Transverse colon (tissue), 4 donors: ENCODE data around the gene PYROXD2. TPM values are rescaled to one million over a fixed set of nuclear protein-coding genes. Genes with fewer than 3 reads are reported as not detected.

Source experiments
- DNase-seq: peaks from one replicate; pipeline ENCODE4 v3.0.0-alpha.2; 2019
- H3K27ac ChIP-seq, 4 donors: fragments of 200-600 bp; sonication (generic); 2 replicates each; pipeline ENCODE4 v1.5.1; 2016 to 2018; ENCODE audit warnings: inconsistent platforms in 4 of 4
- H3K27me3 ChIP-seq: fragments of 200-600 bp; sonication (generic); 2 replicates; pipeline ENCODE4 v1.5.1; 2017; ENCODE audit warnings: inconsistent platforms
- H3K36me3 ChIP-seq, 4 donors: fragments of 200-600 bp; sonication (generic); 2 replicates each; pipeline ENCODE4 v1.5.1; 2017 to 2019; ENCODE audit warnings: inconsistent platforms in 4 of 4
- H3K4me1 ChIP-seq, 4 donors: fragments of 200-600 bp; sonication (generic); 2 replicates each; pipeline ENCODE4 v1.5.1; 2017 to 2020; ENCODE audit warnings: inconsistent platforms in 4 of 4
- H3K4me3 ChIP-seq, 4 donors: fragments of 200-600 bp; sonication (generic); 1 replicate in 1 of 4; 2 replicates in 3 of 4; pipeline versions ENCODE4 v1.5.1 to v1.6.1; 2017 to 2019; ENCODE audit warnings: inconsistent platforms in 4 of 4
- H3K9me3 ChIP-seq, 2 donors: fragments of 200-600 bp; sonication (generic); 2 replicates each; pipeline ENCODE4 v1.5.1; 2017 to 2019; ENCODE audit warnings: inconsistent platforms in 2 of 2
- EP300 ChIP-seq: sonication (generic); formaldehyde crosslinking; IDR thresholded peaks from one replicate; pipeline ENCODE4 v1.6.1; 2017; ENCODE audit warnings: antibody characterized with exemption, low read depth
- POLR2A ChIP-seq: fragments of 450-650 bp; IDR thresholded peaks from one replicate; pipeline ENCODE4 v1.6.1; 2016; ENCODE audit warnings: antibody characterized with exemption, mild to moderate bottlenecking, moderate library complexity
- POLR2AphosphoS5 ChIP-seq, 3 donors: sonication (generic); formaldehyde crosslinking; IDR thresholded peaks; one replicate each; pipeline ENCODE4 v1.6.1; 2016; ENCODE audit warnings: antibody characterized with exemption in 3 of 3
- WGBS, 2 donors: methylation state at CpG; one replicate each; pipeline ENCODE4 v1.1.5; 2018; ENCODE audit warnings: low coverage in 1 of 2; 5-methylcytosine and 5-hydroxymethylcytosine counted together
- in situ Hi-C, 4 donors: fragments of 200-750 bp; cut with MboI; loops; one replicate each; pipeline versions ENCODE4 v1.15.0 to v1.15.1; 2017; ENCODE audit warnings: low sequenced_read_pairs in 3 of 4, low pct_ligation_motif_present in 1 of 4, low pct_unique_long_range_greater_than_20kb in 1 of 4
- intact Hi-C: fragments of 100-400 bp; cut with DNase I; formaldehyde crosslinking; loops from one replicate; pipeline ENCODE4 v1.15.1; 2023; ENCODE audit warnings: low total_unique reads
- total RNA-seq, 4 donors: library from RNA; depleted of rRNA; stranded (reverse); fragments of >200 nt; gene quantifications; one replicate each; pipeline ENCODE4 v1.1.0, GENCODE V29; 2016
- TF ChIP-seq, protein P1 (sequence below), 5 experiments: fragments of 200-600 bp in 3 of 5; fragments of 450-650 bp in 2 of 5; sonication (generic) in 3 of 5; IDR thresholded peaks; 1 replicate in 2 of 5; 2 replicates in 3 of 5; pipeline ENCODE4 v1.5.1; 2016 to 2017; ENCODE audit warnings: antibody characterized with exemption in 5 of 5, inconsistent platforms in 3 of 5, mild to moderate bottlenecking in 2 of 5, moderate library complexity in 1 of 5

Gene PYROXD2
- total RNA-seq, 4 donors from 2014 or later, result 3.0 to 14.9 (median 8.4) TPM

DNA sequence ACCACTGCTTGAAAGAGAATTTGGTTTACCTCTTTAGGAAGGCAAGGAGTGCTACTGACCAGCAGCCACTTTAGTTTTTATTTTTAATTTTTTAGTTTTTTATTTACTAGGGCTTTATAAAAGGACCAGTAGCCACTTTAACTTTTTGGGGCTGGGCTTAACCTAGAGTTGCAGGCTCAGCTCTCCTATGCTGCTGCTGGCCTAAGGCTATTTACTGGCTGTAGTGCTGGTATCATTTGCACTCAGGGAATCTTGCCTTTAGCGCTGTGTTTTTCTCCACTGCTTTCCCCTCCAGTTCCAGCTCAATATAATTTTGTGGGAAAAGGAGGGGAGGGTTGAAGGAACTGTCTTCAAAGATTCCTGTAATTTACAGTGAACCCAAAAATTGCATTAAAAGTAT, 18.4 kb upstream of the PYROXD2 start:
- H3K36me3 ChIP-seq, result peaks cover 0 to 70% (median 27%) of the 10 kb centered on the region in 4 donors
- in situ Hi-C loops, result no loop called here
- DNase-seq, result no peak
- no peaks in the 10 kb centered on the region for H3K4me1 ChIP-seq
- no peak overlapping the region for H3K4me3 ChIP-seq
- H3K9me3 ChIP-seq, result no peaks in the 10 kb centered on the region
- intact Hi-C loops, result no loop called here
- WGBS, 2 donors, result 100% methylated on average over 1 of the region's 1 CpG
- H3K27ac ChIP-seq, result no peak overlapping the region
- no peaks in the 10 kb centered on the region for H3K27me3 ChIP-seq
- TF ChIP-seq EP300 (no peak), POLR2AphosphoS5 (IDR thresholded peaks at IDR 0.05) (no peak), POLR2A (no peak)
- TF ChIP-seq, protein P1, sequence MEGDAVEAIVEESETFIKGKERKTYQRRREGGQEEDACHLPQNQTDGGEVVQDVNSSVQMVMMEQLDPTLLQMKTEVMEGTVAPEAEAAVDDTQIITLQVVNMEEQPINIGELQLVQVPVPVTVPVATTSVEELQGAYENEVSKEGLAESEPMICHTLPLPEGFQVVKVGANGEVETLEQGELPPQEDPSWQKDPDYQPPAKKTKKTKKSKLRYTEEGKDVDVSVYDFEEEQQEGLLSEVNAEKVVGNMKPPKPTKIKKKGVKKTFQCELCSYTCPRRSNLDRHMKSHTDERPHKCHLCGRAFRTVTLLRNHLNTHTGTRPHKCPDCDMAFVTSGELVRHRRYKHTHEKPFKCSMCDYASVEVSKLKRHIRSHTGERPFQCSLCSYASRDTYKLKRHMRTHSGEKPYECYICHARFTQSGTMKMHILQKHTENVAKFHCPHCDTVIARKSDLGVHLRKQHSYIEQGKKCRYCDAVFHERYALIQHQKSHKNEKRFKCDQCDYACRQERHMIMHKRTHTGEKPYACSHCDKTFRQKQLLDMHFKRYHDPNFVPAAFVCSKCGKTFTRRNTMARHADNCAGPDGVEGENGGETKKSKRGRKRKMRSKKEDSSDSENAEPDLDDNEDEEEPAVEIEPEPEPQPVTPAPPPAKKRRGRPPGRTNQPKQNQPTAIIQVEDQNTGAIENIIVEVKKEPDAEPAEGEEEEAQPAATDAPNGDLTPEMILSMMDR (IDR thresholded peaks at IDR 0.05), result no peak

- WGBS, 2 donors, result 100% methylated on average over 1 of the region's 1 CpG
- Histone ChIP-seq H3K27me3 (no peaks in the 10 kb centered on the region), H3K27ac (no peak overlapping the region), H3K36me3 (peaks cover 0 to 70% (median 27%) of the 10 kb centered on the region in 4 donors), H3K4me1 (no peaks in the 10 kb centered on the region), H3K4me3 (no peak overlapping the region), H3K9me3 (no peaks in the 10 kb centered on the region)
- no peak for TF ChIP-seq POLR2A
- TF ChIP-seq, protein P1 (IDR thresholded peaks at IDR 0.05), result no peak
- no peak for TF ChIP-seq POLR2AphosphoS5 (IDR thresholded peaks at IDR 0.05)
- TF ChIP-seq EP300, result no peak
- intact Hi-C loops (no loop called here), in situ Hi-C loops (no loop called here)
- no peak for DNase-seq
Measured at GRCh38 chr10:98432330-98432729, 17.3 kb upstream of the PYROXD2 start.

DNA sequence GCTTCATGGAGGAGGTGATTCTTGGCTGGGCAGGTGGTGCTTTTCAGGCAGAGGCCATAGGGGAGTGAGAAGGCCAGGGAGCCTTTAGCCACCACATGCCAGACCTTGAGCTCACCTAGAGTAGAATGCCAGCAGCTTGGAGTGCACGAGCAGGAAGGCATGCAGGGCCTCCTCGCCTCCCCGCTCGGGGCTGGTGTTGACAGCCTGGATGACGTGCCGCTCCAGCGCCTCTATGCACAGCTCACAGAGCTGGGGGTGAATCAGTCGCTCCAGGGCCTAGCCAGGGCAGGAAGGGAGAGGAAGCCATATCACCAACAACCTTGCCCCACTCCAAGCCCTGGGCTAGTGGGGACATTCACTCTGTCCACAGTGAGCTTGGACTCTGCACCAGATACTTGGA, 16.0 kb upstream of the PYROXD2 start:
- Histone ChIP-seq H3K4me1 (no peaks in the 10 kb centered on the region), H3K27me3 (no peaks in the 10 kb centered on the region), H3K27ac (no peak overlapping the region), H3K9me3 (no peaks in the 10 kb centered on the region), H3K4me3 (no peak overlapping the region), H3K36me3 (peaks cover 0 to 70% (median 27%) of the 10 kb centered on the region in 4 donors)
- intact Hi-C loops (no loop called here), in situ Hi-C loops (no loop called here)
- WGBS, 2 donors, result 86% methylated on average over 8 of the region's 8 CpGs; no CpG with 5 or more reads in 1 of the 2 donors
- no peak for DNase-seq
- TF ChIP-seq POLR2AphosphoS5 (IDR thresholded peaks at IDR 0.05) (no peak), POLR2A (no peak), EP300 (no peak)
- TF ChIP-seq, protein P1 (IDR thresholded peaks at IDR 0.05), result no peak

- intact Hi-C loops, result no loop called here
- H3K4me1 ChIP-seq, result no peaks in the 10 kb centered on the region
- whole genome bisulfite sequencing, 2 donors, result 99 to 100% methylated on average over 2 to 8 of the region's 8 CpGs
- no peaks in the 10 kb centered on the region for H3K27me3 ChIP-seq
- no peak for DNase-seq
- H3K36me3 ChIP-seq, result peaks cover 0 to 64% (median 25%) of the 10 kb centered on the region in 4 donors
- H3K4me3 ChIP-seq, result no peak overlapping the region
- in situ Hi-C loops, result no loop called here
- no peaks in the 10 kb centered on the region for H3K9me3 ChIP-seq
- no peak overlapping the region for H3K27ac ChIP-seq
- TF ChIP-seq POLR2A (no peak), EP300 (no peak), POLR2AphosphoS5 (IDR thresholded peaks at IDR 0.05) (no peak)
- TF ChIP-seq, protein P1 (IDR thresholded peaks at IDR 0.05), result no peak
Measured at GRCh38 chr10:98430427-98430826, 15.4 kb upstream of the PYROXD2 start.
